DOHH2 (cell line): ENCODE data around the gene DNAH2.

Experiments used
- H3F3A ChIP-seq: fragments of 200-600 bp; sonication (generic), shearing (Covaris generic); 2 replicates; pipeline ENCODE4 v1.6.0; 2016; ENCODE audit warnings: antibody characterized with exemption, mild to moderate bottlenecking; ENCODE audit not compliant: control insufficient read depth, insufficient read depth
- H3K27ac ChIP-seq: fragments of 200-600 bp; sonication (generic); 2 replicates; pipeline ENCODE4 v1.5.1; 2014; ENCODE audit warnings: low read depth, mild to moderate bottlenecking, low read length, moderate library complexity
- H3K27me3 ChIP-seq: fragments of 200-600 bp; sonication (generic); 2 replicates; pipeline ENCODE4 v1.6.1; 2014; ENCODE audit warnings: mild to moderate bottlenecking, low read length, mixed read lengths; ENCODE audit not compliant: control insufficient read depth
- H3K36me3 ChIP-seq: fragments of 200-600 bp; sonication (generic); 2 replicates; pipeline ENCODE4 v1.6.1; 2014; ENCODE audit warnings: mild to moderate bottlenecking, low read length, moderate library complexity, mixed read lengths; ENCODE audit not compliant: control insufficient read depth
- H3K4me1 ChIP-seq: fragments of 200-600 bp; sonication (generic); 2 replicates; pipeline ENCODE4 v1.6.1; 2014; ENCODE audit warnings: mild to moderate bottlenecking, low read length, mixed read lengths; ENCODE audit not compliant: control insufficient read depth
- H3K4me2 ChIP-seq: fragments of 200-600 bp; sonication (generic); 2 replicates; pipeline ENCODE4 v1.6.0; 2014; ENCODE audit warnings: mild to moderate bottlenecking, low read length, moderate library complexity
- H3K4me3 ChIP-seq: fragments of 200-600 bp; sonication (generic); 2 replicates; pipeline ENCODE4 v1.5.1; 2014; ENCODE audit warnings: mild to moderate bottlenecking, low read length, mixed read lengths
- H3K79me2 ChIP-seq: fragments of 200-600 bp; sonication (generic); 2 replicates; pipeline ENCODE4 v1.6.1; 2014; ENCODE audit warnings: mild to moderate bottlenecking, low read length, mixed read lengths; ENCODE audit not compliant: control insufficient read depth
- H3K9me2 ChIP-seq: fragments of 200-600 bp; sonication (generic); replicated peaks from 2 replicates; pipeline ENCODE4 v1.6.1; 2014; ENCODE audit warnings: mild to moderate bottlenecking, low read length, mixed read lengths; ENCODE audit not compliant: control insufficient read depth
- H3K9me3 ChIP-seq: fragments of 200-600 bp; sonication (generic); 2 replicates; pipeline ENCODE4 v1.6.1; 2014; ENCODE audit warnings: antibody characterized with exemption, low read length, mixed read lengths; ENCODE audit not compliant: control insufficient read depth, insufficient read depth
- H4K20me1 ChIP-seq: fragments of 200-600 bp; sonication (generic); 2 replicates; pipeline ENCODE4 v1.6.0; 2014; ENCODE audit warnings: low read depth, mild to moderate bottlenecking, antibody characterized with exemption, low read length, moderate library complexity; ENCODE audit not compliant: control insufficient read depth, insufficient read depth
- CTCF ChIP-seq: fragments of 200-600 bp; sonication (generic); IDR thresholded peaks from one replicate; pipeline ENCODE4 v1.5.1; 2014; ENCODE audit warnings: antibody characterized with exemption, mild to moderate bottlenecking, low read depth, low read length; ENCODE audit not compliant: poor library complexity, severe bottlenecking
- EZH2phosphoT487 ChIP-seq: fragments of 200-600 bp; sonication (generic); IDR thresholded peaks from 2 replicates; pipeline ENCODE4 v1.6.1; 2017; ENCODE audit warnings: borderline replicate concordance, mild to moderate bottlenecking, antibody characterized with exemption, low read length, moderate library complexity, mixed read lengths

The DNAH2 gene

GRCh38 chr17:7714721-7715594 lies 2.6 kb upstream of the DNAH2 start:
- Histone ChIP-seq H3K4me2 (no peak overlapping the region), H3K4me3 (no peak overlapping the region), H3K27ac (no peak overlapping the region), H3K4me1 (peaks cover 33% of the 10 kb centered on the region), H3K9me2 (no peaks in the 10 kb centered on the region), H4K20me1 (no peaks in the 10 kb centered on the region), H3K27me3 (peaks cover 78% of the 10 kb centered on the region), H3K36me3 (no peaks in the 10 kb centered on the region), H3K79me2 (no peaks in the 10 kb centered on the region), H3K9me3 (no peaks in the 10 kb centered on the region), H3F3A (0 out of 2 replicates have a peak, but pooled peaks cover 2% of the 10 kb centered on the region)
- TF ChIP-seq EZH2phosphoT487 (no peak), CTCF (no peak)

GRCh38 chr17:7715936-7716886 lies 1.3 kb upstream of the DNAH2 start:
- TF ChIP-seq EZH2phosphoT487 (no peak), CTCF (no peak)
- no peaks in the 10 kb centered on the region for H3K79me2 ChIP-seq
- no peak overlapping the region; the same call in 1 of the 2 replicates for H3K4me2 ChIP-seq
- no peak overlapping the region for H3K4me3 ChIP-seq
- peaks cover 84% of the 10 kb centered on the region for H3K27me3 ChIP-seq
- no peak overlapping the region for H3K27ac ChIP-seq
- 0 out of 2 replicates have a peak, but pooled peaks cover 2% of the 10 kb centered on the region for H3F3A ChIP-seq
- no peaks in the 10 kb centered on the region for H4K20me1 ChIP-seq
- no peaks in the 10 kb centered on the region for H3K9me2 ChIP-seq
- H3K4me1 ChIP-seq: peaks cover 20% of the 10 kb centered on the region
- H3K36me3 ChIP-seq: no peaks in the 10 kb centered on the region
- no peaks in the 10 kb centered on the region for H3K9me3 ChIP-seq

GRCh38 chr17:7717756-7718350 lies 309 bp downstream of the DNAH2 start:
- Histone ChIP-seq H3K36me3 (no peaks in the 10 kb centered on the region), H3F3A (0 out of 2 replicates have a peak, but pooled peaks cover under 1% of the 10 kb centered on the region), H3K27me3 (peaks cover 82% of the 10 kb centered on the region), H3K4me2 (peak overlapping the region; percentile 75), H3K4me3 (peak overlapping the region; percentile 66), H4K20me1 (no peaks in the 10 kb centered on the region), H3K9me3 (no peaks in the 10 kb centered on the region), H3K9me2 (no peaks in the 10 kb centered on the region), H3K4me1 (peaks cover 11% of the 10 kb centered on the region), H3K27ac (no peak overlapping the region), H3K79me2 (no peaks in the 10 kb centered on the region)
- TF ChIP-seq CTCF (no peak), EZH2phosphoT487 (0 out of 2 replicates have a peak, but pooled peaks have one; percentile 54)
